ENCODE data around the gene S100A16.
"Not testable (repeated sequence)": the region's sequence is repeated elsewhere in the genome, so short reads cannot be mapped to it uniquely, and the experiment has no call there.

The S100A16 gene

DNA sequence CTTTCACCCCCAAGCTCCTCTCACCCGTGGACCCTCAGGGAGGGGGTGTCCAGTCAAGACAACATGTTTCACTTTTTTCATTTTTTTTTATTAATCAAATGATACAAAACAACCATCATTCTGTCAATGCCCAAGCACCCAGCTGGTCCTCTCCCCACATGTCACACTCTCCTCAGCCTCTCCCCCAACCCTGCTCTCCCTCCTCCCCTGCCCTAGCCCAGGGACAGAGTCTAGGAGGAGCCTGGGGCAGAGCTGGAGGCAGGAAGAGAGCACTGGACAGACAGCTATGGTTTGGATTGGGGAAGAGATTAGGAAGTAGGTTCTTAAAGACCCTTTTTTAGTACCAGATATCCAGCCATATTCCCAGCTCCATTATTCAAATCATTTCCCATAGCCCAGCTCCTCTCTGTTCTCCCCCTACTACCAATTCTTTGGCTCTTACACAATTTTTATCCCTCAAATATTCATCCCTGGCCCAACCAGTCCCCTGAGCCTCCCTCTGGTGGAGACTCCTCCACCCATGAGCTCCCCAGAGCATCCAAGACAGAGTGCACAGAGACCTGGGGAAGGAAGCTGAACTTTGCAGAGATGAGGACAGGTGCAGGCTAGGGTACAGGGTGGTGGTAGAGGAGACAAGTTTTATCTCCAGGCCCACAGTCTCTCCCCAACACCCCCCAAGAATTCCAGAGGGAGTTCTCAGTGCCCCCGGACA, 1.4 kb upstream of the S100A16 start:
- DNase-seq, result no peak

DNA sequence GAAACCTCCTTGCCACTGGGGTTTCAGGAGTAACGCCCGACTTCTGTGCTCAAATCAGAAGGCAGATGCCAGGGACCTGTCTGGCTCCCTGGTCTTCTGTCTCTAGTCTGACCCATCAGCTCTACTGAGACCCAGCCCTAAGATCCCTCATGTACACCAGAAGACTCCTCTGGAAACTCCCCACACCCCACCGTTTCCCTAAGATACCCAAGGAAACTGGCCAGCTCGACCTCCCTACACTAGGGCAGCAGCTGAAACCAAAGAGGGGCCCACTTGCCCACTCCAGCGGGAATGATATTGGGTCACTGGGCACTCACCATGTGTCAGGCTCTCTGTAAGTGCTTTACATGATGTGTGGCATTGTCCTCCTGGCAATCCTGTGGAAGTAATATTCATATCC, 469 bp upstream of the S100A16 start:
- DNase-seq, result no peak

DNA sequence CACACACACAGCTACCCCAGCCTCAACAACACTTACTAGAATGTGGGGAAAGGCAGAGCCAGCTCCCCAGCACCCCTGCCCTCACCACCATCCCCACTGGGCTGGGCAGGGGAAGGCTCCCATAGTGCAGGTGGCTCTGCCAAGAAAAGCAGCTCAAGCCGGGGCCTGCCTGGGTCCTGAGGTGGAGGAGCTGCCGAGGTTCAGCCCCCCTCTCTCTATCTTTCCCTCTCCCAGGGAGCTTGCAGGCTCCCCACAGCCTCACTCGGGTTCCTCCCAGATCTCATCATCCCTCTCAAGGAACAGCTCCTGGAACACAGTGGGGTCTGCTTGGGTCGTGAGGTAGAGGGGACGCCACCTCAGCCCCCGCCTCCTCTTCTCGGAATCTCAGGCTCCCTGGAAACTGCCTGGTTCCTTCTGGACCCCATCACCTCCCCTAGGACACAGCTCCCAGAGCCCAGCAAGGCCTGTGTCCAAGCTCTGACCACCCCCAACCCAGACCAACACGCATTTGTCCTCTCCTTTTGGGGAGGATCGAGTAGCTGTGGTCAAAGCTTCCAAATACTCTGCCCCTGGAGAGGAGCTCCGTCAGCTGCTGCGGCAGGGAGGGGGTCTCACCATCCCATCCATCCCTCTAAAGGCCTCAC, 704 bp downstream of the S100A16 start:
- no peak for DNase-seq

DNA sequence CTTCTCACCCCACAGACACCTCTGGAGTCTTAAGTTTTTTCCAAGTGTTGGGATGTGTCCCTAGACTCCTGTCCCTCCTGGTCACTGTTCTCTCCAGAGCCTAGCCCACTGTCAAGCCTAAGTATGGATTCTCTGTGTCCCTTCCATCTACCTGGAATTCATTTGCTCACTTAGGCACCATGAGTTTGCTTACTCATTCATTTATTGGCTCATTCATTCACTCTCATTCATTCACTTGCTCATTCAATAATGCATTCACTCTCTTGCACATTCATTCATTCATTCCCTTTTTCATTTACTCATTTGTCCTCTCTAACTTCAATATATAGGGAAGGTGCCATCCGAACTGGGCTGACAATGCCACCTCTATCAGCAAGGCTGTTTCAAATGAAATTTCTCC, 1.6 kb downstream of the S100A16 start:
- no peak for DNase-seq

DNA sequence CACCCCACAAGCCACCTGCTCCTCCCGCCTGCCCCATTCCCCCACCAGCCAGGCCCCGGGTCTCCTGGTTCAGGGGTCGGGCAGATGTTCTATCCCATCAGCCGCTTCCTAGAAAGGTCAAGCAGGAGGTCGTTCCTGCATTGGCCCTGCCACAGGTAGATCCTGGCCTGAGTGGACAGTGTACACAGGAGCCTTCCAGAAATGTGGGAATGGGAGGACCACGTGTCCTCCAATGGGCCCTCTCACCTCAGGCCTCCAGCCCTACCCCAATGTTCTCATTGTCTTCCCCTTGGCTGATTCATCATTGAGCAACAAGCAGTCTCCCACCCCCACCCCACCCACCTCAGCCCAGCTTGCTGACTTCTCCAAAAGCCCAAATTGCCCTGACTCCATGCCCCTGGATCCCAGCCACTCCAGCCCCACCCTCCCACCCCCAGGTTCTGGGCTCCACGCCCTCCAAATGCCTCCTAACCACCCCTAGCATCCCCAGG, 2.1 kb downstream of the S100A16 start:
- DNase-seq, result no peak

DNA sequence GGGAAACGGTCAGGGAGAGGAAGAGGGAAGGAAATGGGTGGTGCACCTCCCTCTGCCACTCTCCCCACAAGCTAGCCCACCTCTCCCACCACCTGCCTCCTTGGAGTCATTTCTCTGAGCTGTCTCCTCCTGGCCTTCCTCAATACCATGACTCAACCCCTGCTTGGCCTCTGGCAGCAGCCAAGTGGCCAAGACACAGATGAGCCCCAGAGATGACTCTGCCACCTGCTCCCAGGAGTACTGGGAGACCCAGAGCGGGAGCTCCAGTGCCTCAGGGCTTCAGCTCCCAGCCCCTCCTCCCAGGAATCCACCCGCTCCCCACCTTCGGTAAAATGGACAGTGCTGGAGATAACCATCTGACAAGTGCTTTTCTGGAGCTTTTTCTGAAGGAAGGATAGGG, 2.6 kb downstream of the S100A16 start:
- no peak for DNase-seq

DNA sequence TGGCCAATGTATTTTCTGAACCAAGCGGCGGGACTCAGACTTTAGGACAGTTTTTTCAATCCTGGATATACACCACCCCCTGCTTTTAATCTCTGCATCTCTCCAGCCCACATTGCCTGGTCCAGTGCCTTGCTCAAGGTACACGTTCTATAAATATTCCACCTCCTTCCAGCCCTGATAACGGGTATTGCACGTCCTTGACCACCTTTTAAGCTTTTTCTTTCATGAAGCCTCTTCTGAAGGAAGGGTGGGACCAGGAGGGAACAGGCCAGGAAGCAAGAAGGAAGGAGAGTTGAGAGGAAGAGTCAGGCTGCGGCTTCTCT, 3.4 kb downstream of the S100A16 start:
- no peak for DNase-seq

DNA sequence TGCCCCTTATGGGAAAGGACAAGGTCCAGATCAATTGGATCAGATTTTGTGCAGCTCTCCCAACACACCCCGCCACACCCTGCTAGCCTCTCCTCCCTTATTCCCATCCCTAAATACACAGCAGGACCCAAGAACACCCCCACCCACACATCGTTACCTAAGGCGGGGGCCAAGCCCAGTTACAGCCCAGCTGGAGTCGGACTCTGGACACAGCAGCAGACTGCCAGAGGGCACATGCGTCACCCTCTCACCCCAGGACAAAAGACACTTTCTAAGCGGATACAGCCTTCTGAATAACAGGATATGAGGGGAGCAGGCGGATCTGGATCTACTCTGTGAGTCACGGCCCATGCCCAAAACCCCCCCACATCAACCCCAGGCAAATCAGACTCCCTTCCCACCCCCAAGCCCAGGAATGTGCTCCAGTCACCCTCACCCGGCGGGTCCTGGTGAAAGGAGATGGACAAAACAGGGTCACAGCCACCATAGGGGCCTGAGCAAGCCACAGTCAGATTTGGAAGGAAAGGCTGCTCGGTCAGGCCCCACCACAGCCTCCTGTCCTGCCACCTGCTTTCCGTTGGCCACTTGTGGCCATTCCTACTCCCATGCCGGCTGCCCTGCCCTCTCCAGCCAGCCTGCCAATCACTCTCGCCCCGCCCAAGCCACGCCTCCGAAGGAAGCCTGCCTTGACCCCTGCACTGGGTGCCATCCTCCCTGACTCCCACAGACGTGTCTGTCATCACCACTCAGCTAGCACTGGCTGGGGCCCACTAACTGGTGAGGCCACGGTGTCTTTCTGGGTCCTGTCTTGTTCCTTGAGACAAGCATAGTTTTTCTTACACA, 4.0 kb downstream of the S100A16 start:
- DNase-seq, result no peak

DNA sequence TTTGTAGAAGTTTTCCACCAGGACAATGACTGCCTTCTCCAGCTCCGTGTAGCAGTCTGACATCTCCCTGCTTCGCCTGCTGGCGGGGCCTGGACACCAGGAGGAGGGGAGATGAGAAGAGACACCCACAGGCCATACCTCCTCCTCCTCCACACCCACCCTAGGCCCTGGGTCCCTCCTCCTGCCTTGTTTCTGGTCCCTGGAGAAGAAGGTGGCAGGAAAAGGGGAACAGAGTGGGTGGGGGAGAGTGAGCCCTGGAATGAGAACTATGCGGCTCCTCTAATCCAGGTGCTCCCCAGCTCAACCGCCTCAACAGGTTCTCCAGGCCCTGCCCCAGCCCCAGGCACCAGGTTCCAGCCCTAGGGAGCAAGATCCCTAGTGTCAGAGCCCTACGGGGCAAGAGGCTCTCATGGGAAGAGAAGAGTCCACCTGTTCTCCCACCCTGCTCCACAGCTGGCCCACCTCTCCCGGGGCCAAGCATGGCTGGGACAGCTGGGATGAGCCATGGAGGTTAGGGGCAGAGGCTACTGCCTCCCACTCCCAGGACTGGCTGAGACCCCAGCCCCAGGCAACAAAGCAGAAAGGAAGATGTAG, 4.8 kb downstream of the S100A16 start:
- DNase-seq, result no peak

DNA sequence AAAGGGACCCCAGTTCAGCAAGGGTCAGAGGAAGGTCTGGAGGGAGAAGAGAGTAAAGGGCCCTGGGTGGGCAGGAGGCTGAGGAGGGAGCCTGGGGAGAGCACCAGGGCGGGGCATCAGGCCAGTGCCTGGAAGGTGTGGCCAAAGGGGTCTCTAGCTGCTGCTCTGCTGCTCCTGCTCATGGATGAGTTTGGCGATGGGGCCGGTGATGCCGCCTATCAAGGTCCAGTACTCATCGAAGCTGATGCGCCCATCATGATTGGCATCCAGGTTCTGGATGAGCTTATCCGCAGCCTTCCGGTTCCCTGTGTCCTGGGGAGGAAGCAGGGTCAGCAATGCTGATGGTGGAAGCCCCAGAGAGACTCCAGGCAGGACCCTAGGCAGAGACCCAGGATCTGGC, 5.6 kb downstream of the S100A16 start:
- no peak for DNase-seq

DNA sequence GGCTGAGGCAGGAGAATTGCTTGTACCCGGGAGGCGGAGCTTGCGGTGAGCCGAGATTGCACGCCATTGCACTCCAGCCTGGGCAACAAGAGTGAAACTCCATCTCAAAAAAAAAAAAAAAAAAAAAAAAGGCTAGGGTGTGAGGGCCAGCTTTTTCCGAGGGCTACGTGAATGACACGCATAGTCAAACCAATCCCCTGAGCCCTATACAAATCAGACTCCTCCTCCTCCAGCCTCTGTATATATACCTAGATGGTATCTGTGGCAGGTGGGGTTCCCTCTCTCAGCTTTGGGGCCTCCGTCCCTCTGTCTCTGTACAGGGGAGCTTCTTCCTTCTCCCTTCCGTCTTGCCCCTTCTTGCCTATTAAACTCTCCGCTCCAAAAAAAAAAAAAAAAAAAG, 6.7 kb downstream of the S100A16 start:
- no peak for DNase-seq

DNA sequence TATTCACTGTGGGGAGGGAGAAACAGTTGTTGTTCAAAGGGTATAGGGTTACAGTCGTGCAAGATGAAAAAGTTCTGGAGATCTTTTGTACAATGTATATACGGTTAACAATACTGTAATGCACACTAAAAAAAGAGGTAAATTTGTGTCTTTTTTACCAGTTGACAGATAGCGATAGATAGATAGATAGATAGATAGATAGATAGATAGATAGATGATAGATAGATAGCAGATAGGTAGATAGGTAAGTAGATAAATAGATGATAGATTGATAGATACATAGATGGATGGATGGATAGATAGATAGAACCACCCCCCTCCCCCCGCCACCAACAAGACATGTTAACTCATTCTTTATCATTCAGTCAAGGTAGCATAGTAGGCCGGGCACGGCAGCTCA, 10.2 kb downstream of the S100A16 start:
- DNase-seq, result no peak

DNA sequence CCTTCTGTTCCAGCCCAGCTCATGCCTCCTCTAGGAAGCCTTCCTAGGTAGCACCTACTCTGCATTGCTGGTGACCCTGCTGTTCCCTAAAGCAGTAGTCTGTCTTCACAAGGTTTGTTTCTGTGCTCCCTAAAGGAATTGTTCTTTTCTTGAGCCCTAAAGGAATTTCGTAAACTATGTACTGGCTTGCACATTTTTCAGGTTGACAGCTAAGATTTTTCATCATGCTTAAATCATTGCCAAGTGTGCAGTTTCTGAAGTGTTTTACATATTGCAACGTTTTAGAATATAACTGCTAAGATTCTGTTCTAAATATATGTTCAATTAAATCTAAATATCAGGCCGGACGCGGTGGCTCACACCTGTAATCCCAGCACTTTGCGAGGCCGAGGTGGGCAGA, 13.1 kb downstream of the S100A16 start:
- DNase-seq, result no peak

DNA sequence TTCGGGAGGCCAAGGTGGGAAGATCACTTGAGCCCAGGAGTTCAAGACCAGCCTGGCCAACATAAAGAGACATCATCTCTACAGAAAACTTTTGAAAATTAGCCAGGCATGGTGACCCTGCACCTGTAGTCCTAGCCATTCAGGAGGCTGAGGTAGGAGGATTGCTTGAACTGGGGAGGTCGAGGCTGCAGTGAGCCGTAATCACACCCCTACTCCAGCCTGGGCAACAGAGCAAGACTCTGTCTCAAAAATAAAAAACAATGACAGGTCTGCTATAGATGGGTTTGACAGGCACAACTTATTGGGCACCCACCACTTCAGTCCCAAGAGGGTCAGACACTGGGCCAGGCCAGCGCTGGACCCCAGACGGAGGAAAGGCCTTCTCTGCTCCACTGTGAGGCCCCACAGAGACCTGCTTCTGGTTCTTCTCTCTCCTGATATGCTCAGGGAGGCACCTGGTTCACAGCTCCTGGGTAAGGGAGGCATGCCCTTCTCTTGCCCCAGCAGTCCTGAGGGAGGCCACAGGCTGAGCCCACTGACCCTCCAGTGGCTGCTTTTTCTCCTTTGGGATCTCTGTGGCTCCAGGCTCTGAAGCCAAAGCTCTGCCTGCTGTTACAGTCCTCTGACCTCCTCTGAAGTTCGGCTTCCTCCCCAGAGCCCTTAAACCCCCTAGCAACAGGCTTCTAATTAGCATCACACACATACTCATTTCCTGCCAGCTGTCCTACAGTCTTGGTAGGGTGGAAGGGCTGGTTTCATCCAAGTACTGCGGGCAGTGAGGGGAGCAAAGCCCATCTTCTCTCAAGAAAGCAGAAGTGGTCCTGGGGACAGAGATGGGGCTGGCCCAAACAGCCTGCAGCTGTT, 14.4 kb downstream of the S100A16 start:
- DNase-seq, result no peak

DNA sequence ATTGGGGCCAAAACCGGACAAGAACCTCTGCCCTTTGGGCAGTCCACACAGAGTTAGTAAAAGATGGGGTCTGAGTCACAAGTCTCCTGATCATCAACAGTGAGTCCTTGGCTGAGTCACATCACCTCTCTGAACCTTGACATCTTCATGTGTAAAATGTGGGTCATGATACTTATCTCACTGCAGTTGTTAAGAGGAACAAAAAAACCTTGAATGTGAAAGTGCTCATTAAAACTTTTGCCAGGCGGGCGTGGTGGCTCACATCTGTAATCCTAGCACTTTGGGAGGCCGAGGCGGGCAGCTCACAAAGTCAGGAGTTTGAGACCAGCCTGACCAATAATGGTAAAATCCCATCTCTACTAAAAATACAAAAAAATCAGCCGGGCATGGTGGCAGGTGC, 15.7 kb downstream of the S100A16 start:
- DNase-seq, result no peak

DNA sequence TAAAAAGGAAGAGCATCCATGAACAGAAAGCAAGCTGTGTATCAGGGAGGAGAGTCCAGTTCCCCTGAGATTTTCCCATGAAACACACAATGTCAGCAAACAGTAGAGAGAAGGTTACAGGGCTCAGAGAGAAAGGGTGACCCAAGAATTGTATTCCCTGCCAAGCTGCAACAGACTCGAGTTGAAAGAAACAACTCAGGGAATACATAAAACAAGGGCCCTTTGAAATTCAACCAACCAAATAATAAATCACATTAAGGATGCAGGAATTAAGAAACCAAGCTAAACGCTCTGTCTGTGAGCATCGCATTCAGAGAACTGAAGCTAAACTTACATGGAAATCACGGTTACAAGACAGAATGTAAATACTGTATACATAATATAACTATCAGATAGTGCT, 20.2 kb downstream of the S100A16 start:
- no peak for DNase-seq

DNA sequence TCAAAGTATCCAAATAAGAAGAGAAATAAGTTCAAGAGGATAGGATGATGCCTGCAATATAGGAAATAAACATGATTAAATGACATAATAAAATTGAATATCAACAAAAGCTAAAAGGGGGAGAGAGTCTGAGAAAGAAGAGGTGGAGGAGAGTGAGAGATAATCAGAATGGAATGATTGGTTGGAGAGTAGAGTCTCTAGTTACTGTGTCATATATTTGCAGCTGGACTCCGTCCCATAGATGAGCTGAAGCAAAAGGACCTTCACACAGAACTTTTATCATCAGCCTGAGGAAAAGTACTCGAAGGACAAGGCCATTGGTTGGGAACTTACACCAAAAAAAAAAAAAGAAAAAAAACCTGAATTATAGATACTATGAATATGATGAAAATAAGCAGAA, 24.5 kb downstream of the S100A16 start:
- DNase-seq, result no peak

DNA sequence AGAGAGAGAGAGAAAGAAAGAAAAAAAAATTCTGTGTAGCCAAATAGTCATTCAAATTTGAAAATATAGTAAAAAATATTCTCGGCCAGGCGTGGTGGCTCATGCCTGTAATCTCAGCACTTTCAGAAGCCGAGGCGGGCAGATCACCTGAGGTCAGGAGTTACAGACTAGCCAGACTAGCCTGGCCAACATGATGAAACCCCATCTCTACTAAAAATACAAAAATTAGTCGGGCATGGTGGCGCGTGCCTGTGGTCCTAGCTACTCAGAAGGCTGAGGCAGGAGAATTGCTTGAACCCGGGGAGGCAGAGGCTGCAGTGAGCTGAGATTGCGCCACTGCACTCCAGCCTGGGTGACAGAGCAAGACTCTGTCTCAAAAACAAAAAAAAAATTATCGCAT, 24.9 kb downstream of the S100A16 start:
- not testable (repeated sequence) for DNase-seq

DNA sequence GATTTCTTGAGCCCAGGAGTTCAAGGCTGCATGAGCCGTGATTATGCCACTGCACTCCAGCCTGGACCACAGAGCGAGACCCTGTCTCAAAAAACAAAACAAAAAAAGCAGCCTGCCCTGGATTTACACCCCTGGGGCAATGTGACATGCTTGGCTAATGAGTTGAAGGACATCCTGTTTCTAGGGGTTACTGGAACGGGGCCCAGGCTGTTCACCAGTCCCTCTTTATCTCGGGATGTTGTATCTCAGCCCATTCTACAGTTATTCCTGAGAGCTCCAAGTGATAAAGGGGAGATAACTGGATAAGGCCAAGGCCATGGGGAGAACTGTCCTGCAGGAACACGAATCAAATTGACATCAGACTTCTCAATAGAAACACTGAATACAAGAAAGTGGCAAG, 25.6 kb downstream of the S100A16 start:
- no peak for DNase-seq

DNA sequence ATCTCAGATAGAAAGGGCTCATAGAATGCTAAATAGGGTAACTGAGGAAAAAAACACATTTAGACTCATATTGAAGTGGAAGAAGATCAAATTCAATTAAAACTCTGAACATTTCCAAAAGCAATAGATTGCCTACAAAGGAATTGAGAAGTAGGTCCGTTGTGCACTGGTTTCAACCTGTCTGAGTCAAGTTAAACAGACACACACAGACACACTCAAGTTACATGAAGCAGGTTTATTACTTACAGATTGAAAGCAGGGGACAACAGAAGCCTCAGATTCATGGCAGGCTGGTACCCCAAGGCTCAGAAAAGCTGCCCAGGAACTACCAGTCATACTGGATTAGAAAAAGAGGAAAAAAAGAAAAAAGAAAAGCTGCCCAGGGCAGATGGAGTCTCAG, 26.6 kb downstream of the S100A16 start:
- no peak for DNase-seq

DNA sequence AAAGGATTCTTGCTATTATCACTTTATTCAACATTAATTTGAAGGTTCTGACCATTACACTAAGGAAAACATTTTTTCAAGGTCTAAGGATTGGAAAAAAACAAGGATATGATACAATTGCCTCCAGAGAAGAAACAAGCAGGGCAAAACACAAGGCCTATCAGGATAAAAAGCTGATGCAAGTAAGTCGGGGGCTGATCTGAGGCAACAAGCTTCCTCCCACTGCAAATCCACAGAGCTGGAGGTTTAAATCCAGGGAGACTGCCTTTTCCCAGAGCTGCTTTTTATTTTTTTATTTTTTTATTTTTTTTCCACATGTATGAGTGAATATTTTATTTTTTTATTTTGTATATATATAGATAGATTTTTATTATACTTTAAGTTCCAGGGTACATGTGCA, 27.9 kb downstream of the S100A16 start:
- no peak for DNase-seq

DNA sequence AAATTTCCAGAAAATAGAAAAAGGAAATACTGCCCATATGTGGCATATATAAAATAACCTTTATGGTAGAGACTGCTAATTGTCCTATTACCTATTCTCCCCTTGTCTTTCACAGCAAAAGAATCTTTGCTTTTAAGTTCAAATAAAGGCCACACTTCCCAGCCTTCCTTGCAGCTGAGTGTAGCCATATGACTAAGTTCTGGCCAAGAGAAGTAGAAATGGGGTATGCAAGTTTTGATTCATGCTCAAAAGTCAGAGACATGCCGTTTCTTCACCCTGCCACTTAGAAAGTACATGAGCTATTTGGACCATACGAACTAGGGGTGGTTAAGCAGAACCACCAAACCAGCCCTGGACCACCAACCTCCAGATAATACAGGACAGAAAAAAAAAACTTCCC, 29.0 kb downstream of the S100A16 start:
- no peak for DNase-seq

DNA sequence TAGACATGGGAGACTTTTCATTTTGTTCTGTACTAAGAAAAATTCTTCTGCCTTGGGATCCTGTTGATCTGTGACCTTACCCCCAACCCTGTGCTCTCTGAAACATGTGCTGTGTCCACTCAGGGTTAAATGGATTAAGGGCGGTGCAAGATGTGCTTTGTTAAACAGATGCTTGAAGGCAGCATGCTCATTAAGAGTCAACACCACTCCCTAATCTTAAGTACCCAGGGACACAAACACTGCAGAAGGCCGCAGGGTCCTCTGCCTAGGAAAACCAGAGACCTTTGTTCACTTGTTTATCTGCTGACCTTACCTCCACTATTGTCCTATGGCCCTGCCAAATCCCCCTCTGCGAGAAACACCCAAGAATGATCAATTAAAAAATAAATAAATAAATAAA, 29.4 kb downstream of the S100A16 start:
- DNase-seq, result not testable (repeated sequence)
